Stimulated activated CD4-positive, alpha-beta T cell treated with anti-CD3 and anti-CD28 coated beads, Interleukin-2, amount 100 ng/mL, for 4 hours (primary cell): ENCODE data around the gene MYO1E.

Experiments
- DNase-seq: peaks from one replicate; pipeline ENCODE4 v3.0.0-alpha.2; 2020; ENCODE audit warnings: low read depth

Gene MYO1E

GRCh38 chr15:59227021-59227420 is 145.7 kb downstream of the MYO1E start:
- no peak for DNase-seq

- DNase-seq, result no peak
Measured at GRCh38 chr15:59224474-59224873, 148.2 kb downstream of the MYO1E start.

- no peak for DNase-seq
Measured at GRCh38 chr15:59223736-59224135, 148.9 kb downstream of the MYO1E start.

- no peak for DNase-seq
Measured at GRCh38 chr15:59222906-59223550, 149.6 kb downstream of the MYO1E start.

GRCh38 chr15:59221511-59222505 is 150.9 kb downstream of the MYO1E start:
- no peak for DNase-seq

GRCh38 chr15:59218710-59219109 is 154.0 kb downstream of the MYO1E start:
- DNase-seq, result no peak

GRCh38 chr15:59217876-59218498 is 154.7 kb downstream of the MYO1E start:
- DNase-seq, result no peak

GRCh38 chr15:59216911-59217310 is 155.8 kb downstream of the MYO1E start:
- DNase-seq, result no peak

GRCh38 chr15:59210186-59210585 is 162.5 kb downstream of the MYO1E start:
- DNase-seq, result no peak

- DNase-seq, result no peak
Measured at GRCh38 chr15:59208613-59209249, 163.9 kb downstream of the MYO1E start.

- no peak for DNase-seq
Measured at GRCh38 chr15:59206623-59207183, 166.0 kb downstream of the MYO1E start, which contains the start of gene LDHAL6B. LDHAL6B (plus strand) TSS chr15:59206843; CDS start chr15:59206941, 98 bp downstream.

GRCh38 chr15:59205839-59206622 is 166.6 kb downstream of the MYO1E start:
- no peak for DNase-seq

GRCh38 chr15:59203657-59204056 is 169.0 kb downstream of the MYO1E start:
- no peak for DNase-seq

GRCh38 chr15:59203008-59203407 is 169.7 kb downstream of the MYO1E start:
- no peak for DNase-seq

GRCh38 chr15:59200560-59200959 is 172.1 kb downstream of the MYO1E start:
- no peak for DNase-seq

- no peak for DNase-seq
Measured at GRCh38 chr15:59199626-59200465, 172.8 kb downstream of the MYO1E start.

GRCh38 chr15:59197454-59197853 is 175.2 kb downstream of the MYO1E start:
- DNase-seq, result no peak

GRCh38 chr15:59196416-59196815 is 176.3 kb downstream of the MYO1E start:
- DNase-seq, result no peak

- no peak for DNase-seq
Measured at GRCh38 chr15:59194639-59195325, 177.9 kb downstream of the MYO1E start.
